ENCODE measurements around the gene BTG4.

The BTG4 gene

DNA sequence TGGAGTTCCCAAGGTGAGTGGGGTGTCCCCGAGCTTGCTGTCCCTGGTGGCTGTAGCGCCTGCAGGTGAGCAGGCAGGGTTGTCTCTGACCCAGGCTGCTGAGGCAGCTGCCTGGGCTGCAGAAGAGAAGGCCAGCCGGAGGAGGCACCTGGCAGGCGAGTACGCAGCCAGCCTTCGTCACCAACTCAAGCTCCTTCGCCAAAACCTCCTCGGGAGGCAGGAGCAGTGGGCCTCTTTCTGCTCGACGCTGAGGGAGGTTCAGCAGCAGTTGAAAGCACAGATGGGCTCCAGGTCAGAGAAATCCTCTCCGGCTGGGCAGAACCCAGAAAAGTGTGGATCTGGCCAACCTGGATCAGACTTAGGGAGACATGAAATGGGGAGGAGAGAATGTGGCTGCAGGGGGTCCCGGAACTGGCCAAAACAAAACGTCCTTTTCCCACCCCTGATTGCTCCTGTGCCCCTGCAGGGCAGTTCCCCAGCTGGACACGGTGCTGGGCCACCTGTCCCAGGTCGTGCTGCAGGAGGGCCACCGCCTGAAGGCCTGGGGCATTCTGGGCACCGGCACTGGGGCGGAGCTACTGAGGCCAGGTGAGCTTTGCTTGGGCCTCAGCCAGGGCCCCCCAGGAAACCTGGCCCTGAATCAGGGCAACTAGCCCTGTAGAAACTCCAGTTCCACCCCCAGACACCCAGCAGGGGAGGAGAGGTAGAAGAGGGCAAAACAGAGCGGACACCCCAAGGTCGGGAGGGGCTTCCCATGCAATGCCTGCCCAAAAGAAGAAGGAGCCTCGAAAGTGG is 56.7 kb downstream of the BTG4 start:
- DNase-seq (ENCODE audit: low read depth) = no peak

DNA sequence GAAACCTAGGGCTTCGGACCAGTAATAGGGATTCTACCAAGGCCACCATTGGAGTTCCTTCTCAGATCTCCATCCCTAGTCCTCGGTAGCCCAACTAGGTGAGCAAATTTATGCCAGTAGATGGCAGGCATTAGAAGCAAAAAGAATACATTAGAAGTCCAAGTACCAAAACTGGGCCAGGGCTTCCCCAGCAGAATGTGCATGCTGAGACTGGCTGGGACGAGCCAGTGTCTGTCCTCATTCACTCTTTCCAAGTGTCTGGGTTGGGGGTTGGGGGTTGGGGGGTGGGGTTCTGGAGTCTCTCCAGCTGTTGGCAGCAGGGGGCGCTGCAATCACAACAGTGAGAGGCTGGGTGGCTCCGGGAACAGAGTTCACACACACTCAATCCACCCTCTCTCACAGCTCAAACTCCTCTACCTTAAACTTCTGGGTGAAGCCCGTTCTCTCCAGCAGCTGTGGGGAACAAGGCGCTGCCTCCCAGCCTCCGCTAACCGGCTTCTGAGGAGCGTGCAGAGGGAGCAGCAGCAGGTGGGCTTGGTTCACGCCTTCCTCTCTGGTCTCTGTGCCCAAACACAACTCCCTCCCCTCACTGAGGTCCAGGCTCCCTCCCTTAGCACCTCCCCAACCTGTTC is 57.5 kb downstream of the BTG4 start:
- DNase-seq (ENCODE audit: low read depth) = peak; percentile 9

DNA sequence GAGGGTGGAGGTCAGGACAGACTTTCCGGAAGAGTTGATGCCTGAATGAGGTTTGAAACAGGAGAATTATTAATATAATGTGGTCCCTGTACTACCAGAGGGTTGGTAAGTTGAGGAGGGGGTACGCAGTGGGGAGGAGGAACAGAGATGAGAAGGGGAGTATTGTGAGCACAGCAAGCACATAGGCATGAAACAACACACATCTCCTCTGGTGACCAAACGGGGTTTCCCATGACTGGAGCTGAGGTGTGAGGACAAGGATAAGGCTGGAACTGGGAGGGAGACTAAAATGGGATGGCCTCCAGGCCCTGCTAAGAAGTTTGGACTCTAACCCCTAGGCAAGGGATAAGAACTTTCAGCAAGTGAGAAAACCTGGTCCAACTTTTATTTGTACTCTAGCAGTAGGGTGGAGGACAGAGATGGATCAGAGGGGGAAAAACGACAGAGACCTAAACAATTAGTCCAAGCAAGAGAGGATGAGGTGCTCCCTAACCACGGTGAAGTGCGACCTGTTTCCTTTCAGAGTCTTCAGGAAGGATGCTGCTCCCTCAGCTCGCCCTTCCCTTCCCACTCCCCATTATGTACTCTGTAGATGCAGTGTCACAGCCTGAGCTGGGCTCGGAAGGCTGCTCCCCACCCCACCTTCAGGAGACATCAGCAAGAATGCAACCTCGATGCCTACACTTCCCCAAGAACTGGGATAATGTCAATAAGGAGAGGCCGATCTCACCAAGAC is 59.2 kb downstream of the BTG4 start:
- DNase-seq (ENCODE audit: low read depth) = no peak

DNA sequence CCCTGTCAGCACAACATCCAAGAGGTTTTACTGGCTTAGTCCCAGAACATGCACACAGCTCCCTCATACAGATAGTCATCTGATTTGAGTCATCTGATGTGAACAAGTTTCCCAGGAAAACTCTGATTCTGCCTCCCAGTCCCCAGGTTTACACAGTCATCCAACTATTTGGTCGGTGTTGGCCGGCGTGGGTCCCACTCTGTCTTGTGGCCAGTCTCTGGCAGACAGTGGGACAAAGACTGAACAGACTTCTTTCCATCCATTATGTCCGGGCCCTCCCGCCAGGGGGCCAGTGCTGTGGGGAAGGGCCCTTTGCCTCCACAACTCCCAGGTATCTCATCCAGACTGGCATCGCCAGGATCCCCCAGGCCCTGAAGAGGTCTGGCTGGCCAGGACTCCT is 60.0 kb downstream of the BTG4 start:
- no peak for DNase-seq (ENCODE audit: low read depth)

DNA sequence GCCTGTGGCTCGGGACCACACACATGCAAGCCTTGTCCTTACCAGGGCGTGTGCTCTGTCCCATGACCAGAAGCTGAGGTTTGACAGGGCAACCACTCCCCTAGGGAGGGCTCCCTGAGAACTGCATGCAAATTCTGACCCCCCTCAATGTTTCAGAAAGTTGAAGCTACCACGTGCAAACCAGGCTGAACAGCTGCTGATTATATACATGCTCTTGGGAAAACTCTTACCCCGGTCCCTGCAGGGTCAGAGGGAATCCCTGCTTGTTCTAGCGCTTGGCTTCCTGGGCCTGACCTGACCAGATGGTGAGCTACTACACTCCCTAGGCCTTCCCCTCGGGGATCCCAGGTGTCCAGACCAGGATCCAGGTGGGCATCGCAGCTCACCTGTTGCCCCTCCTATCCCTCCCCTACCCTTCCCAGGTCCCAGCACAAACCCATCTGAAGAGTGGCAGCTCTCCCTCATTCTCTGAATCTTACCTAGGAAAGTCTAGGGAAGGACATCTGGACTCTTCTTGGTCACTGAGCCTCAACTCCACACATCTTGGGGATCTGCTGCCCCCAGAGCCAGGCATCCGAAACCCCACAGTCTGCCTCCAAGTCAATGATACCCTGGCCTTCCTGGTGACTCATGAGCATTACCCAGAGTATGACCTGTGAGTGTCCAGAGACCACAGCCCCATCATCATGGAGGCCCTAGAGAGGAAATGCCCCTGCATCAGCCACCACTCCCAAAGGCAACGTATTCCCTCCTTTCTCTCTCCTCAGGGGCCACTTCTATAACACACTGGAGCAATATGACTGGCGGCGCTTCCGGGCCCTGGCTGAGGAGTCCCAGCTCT is 61.5 kb downstream of the BTG4 start:
- no peak for DNase-seq (ENCODE audit: low read depth)

DNA sequence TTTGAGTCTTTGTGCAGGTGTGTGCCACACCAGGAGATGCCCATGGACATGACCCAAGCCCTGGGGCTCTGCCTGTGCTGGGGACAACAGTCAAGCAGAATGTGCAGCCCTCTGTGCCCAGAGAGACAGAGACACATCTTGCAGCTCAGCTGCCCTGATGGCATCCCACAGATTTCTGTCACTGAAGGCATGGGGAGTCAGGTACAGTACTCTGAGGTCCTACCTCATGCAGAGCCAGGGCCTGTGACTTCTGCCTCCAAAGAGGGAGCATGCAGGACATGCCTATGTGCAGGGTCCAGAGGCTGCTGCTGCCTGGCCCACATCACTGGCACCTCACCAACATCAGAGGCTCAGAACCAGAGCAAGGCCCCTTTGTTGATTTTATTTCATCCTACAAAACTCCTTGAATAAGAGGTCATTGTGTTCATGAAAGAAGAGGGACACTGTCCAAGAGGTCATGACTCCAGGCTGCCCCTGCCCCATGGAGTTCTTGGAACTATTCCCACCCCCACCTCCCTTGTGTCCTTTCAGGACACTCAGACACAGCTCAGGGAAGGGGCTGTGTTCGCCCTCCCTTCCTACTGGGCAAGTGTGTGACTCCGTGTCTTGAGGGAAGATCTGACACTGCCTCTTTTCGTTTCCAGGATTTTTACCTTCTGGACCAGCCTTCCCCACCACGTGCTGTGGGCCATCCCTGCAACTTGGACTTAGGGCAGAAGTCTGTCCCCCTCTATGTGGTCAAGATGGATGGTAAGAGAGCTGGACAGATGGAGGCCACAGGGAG is 62.3 kb downstream of the BTG4 start:
- DNase-seq (ENCODE audit: low read depth) = no peak

DNA sequence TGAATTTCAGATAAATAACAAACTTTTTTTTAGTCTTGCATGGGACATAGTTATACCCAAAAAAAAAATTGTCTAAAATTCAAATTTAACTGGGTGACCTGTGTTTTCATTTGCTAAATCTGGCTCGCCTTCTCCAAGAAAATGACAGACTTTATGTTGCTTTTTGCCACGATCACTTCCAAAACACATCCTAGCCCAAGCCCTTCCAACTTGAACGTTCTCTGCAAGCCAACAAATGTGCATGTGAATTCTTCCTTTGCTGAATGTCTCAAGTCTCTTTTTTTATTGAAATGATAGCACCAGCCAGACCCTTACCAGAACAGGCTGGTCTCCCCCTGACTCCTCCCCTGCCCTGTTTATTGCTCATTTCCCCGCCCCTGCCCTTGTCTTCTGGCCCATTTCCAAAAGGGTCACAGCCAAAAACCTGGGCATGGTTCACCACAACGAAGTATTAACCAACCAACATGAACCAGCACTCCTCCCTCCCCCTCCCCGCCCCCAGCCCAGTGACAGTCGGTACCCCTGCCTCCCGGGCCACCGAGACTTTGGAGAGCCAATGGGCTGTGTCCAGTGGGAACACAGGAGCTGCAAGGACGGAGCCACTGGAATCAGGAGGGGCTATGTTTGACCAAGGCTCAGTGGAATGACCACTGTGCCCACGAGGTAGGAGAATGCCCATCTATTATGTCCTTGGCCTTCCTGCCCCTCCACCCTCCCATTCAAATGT is 63.2 kb downstream of the BTG4 start:
- DNase-seq (ENCODE audit: low read depth) = no peak

DNA sequence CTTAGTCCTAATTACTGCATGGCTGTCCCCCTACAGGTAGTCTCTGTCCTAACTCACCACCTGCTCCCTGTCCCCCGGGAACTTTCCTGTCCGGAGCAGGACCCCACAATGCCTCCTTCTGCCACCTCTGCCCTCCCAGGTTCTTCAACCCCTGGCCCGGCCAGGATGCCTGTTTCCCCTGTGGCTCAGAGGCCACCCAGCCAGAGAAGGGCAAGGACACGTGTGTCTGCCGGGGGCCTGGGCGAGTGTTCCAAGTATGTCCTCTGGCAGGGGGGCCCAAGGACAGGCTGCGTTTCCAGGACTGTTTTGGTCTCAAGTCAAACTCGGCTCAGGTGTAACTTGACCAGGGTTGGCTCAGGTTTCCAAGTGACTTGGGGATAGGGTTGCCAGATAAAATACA is 63.8 kb downstream of the BTG4 start:
- no peak for DNase-seq (ENCODE audit: low read depth)

DNA sequence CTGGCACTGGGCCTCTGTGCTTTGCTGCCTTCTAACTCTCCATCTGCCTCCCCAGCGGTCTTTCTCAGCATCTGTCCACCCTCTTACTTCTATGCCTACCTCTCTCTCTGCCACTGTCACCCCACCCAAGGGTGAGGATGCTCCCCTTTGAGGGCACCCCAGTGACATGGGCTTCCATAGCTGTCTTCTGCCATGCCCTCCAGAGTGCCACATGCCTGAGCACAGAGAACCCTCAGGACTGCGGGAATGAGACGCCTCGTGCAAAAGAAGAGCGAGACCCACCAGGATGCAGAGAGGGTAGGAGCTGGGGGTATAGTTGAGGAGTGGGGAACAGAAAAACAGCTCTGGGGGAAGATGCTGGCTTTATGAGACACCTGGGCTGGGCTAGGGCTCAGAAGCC is 64.3 kb downstream of the BTG4 start:
- DNase-seq (ENCODE audit: low read depth) = no peak

DNA sequence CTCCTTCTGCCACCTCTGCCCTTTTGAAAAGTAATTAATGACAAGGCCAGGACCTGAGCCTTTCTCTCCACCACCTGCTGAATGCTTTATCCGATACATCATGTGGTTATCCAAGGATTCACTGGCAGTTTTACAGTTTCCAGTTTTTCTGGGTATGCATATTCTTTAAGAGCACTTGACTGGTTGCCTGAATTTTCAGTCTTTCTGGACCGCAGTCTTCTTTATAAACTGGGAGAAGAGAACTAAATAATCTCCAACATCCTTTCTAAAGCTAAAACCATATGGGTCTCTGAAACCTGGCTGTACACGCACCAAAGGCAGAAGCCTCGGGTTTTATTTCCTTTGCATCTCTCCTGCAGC is 65.1 kb downstream of the BTG4 start:
- DNase-seq (ENCODE audit: low read depth) = no peak

DNA sequence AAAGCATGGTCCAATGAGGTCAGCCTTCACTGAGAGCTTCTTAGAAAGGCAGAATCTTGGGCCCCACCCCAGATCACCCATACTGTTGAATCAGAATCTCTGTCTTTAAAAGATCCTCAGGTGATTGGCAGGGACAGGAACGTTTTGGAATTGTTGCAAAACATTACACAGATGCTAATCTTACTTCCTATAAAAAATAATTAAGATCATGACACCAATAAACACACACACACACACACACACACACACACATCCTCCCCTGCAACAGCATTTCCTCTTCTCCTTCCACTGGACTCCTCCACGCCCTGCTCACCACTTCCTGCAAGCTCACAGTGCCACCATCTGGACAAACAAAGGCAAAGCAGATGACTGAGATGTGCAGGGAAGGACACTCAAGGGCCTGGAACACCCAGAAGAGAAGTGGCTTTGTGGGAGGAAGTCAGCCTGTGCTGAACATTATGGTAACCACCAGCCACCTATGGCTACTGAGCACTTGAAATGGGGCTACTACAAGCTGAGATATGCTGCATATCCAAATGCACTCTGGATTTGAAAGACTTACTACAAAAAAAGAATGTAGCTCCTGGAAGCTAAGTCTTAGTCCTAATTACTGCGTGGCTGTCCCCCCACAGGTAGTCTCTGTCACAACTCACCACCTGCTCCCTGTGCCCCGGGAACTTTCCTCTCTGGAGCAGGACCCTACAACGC is 65.6 kb downstream of the BTG4 start:
- DNase-seq (ENCODE audit: low read depth) = peak; percentile 67

DNA sequence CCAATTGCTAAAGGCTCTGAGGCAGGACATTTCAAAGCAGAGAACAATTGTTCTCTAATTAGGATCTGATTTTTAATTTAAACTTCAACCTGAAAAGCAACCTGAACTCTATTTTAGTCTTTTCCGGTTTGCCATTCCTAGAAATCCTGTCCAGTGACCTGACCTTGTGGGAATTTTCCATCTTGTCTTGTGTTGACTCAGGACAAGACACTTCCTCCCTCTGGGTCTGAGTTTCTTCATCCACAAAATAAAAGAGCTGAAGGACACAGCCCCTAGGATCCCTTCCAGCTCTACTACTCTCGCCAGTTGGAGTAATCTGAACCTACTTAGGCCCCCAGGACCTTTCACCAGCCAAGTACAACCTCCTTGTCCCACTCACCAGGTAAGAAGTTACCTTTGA is 66.6 kb downstream of the BTG4 start:
- DNase-seq (ENCODE audit: low read depth) = no peak

Data from stimulated activated CD4-positive, alpha-beta T cell treated with anti-CD3 and anti-CD28 coated beads, Interleukin-2, amount 100 ng/mL, for 4 hours (primary cell).